Measurements from ENCODE around the gene MAP3K14. TPM values are rescaled to one million over a fixed set of nuclear protein-coding genes. Genes with fewer than 3 reads are reported as not detected.

Gene MAP3K14
- total RNA-seq, 1 experiment from 2014 or later: 3.0 TPM

DNA sequence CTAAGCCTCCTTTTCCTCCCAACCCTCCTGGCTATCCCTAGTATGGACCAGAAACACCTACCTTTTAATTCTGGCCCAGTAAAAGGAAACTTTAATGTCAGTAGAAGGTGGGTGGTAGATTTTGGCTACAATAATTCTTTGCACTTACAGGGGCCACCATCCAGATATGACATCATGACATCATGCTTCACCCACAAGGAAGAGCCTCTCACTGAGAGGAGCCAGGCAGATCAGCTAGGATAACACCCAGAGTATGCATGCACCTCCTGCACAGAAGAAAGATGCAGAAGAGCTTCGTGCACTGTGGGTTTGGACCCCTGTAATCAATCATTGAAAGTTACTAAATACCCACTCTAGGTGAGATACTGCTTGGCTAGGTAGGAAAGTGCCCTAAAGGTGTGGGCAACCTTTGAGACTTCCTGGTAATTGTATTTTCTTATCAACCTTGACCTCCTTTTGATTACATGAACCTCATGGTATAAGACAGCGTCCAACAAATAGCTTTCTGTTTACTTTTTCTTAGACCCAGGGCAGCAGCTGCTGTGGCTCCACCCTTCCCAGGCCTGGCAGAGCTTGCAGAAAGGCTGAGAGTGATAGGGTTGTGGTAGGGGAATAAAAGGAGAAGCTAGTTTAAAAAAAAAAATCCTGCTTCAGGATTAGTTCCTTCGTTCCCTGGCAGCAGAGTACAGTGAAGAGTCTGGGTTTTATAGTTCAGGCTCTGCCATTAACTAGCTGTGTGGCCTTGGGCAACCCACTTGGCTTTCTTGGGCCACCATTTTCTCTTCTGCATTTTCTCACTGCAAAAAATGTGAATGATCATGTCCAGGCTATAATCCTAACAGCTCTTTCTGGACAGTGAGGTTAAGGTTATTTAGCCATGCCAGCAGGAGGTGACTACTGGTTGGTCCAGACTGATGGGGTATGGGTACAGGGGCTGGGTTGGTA, 6.2 kb downstream of the MAP3K14 start:
- Histone ChIP-seq H3K36me3 (ENCODE audit: insufficient read depth, low read length, poor library complexity, severe bottlenecking) (no peaks in the 10 kb centered on the region), H3K9me3 (ENCODE audit: low read depth, low read length, poor library complexity, severe bottlenecking) (no peaks in the 10 kb centered on the region), H3K4me3 (ENCODE audit: low read depth, low read length, poor library complexity, severe bottlenecking) (no peak overlapping the region), H3K27me3 (replicated peaks; ENCODE audit: insufficient read depth, low read depth, low read length, poor library complexity) (no peaks in the 10 kb centered on the region), H3K4me1 (ENCODE audit: insufficient read depth, low read length, poor library complexity, severe bottlenecking) (peaks cover 5% of the 10 kb centered on the region), H3K27ac (ENCODE audit: low read depth, low read length, poor library complexity, severe bottlenecking) (no peak overlapping the region)
- TF ChIP-seq, protein P1, sequence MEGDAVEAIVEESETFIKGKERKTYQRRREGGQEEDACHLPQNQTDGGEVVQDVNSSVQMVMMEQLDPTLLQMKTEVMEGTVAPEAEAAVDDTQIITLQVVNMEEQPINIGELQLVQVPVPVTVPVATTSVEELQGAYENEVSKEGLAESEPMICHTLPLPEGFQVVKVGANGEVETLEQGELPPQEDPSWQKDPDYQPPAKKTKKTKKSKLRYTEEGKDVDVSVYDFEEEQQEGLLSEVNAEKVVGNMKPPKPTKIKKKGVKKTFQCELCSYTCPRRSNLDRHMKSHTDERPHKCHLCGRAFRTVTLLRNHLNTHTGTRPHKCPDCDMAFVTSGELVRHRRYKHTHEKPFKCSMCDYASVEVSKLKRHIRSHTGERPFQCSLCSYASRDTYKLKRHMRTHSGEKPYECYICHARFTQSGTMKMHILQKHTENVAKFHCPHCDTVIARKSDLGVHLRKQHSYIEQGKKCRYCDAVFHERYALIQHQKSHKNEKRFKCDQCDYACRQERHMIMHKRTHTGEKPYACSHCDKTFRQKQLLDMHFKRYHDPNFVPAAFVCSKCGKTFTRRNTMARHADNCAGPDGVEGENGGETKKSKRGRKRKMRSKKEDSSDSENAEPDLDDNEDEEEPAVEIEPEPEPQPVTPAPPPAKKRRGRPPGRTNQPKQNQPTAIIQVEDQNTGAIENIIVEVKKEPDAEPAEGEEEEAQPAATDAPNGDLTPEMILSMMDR (conservative IDR thresholded peaks at IDR 0.05; ENCODE audit: low read depth, low read length): no peak
- no peak for TF ChIP-seq EZH2 (IDR thresholded peaks at IDR 0.05; ENCODE audit: borderline replicate concordance, low read depth, low read length, poor library complexity, severe bottlenecking)
- BruUV-seq (replicated peaks): no TSS peak
- CTCF ChIA-PET: no interaction called here
- POLR2A ChIA-PET (ENCODE audit: low non-redundant PET): no interaction called here
- intact Hi-C loops (cut with micrococcal nuclease; ENCODE audit: unreplicated experiment): loop anchor here (10.0 kb wide), 1 partner anchor 64 kb away; no protein-coding TSS in a partner anchor
- DNase-seq (ENCODE audit: low spot score): no peak

GRCh38 chr17:45309400-45309799, 7.4 kb downstream of the MAP3K14 start:
- no peak for DNase-seq (ENCODE audit: low spot score)
- no peaks in the 10 kb centered on the region for H3K4me1 ChIP-seq (ENCODE audit: insufficient read depth, low read length, poor library complexity, severe bottlenecking)
- ChIA-PET CTCF (no interaction called here), POLR2A (ENCODE audit: low non-redundant PET) (no interaction called here)
- intact Hi-C loops (cut with micrococcal nuclease; ENCODE audit: unreplicated experiment): no loop called here
- H3K36me3 ChIP-seq (ENCODE audit: insufficient read depth, low read length, poor library complexity, severe bottlenecking): no peaks in the 10 kb centered on the region
- no peaks in the 10 kb centered on the region for H3K27me3 ChIP-seq (replicated peaks; ENCODE audit: insufficient read depth, low read depth, low read length, poor library complexity)
- no peaks in the 10 kb centered on the region for H3K9me3 ChIP-seq (ENCODE audit: low read depth, low read length, poor library complexity, severe bottlenecking)
- TF ChIP-seq EZH2 (IDR thresholded peaks at IDR 0.05; ENCODE audit: borderline replicate concordance, low read depth, low read length, poor library complexity, severe bottlenecking): no peak
- TF ChIP-seq, protein P1 (conservative IDR thresholded peaks at IDR 0.05; ENCODE audit: low read depth, low read length): no peak
- no TSS peak for BruUV-seq (replicated peaks)
- H3K4me3 ChIP-seq (ENCODE audit: low read depth, low read length, poor library complexity, severe bottlenecking): no peak overlapping the region
- H3K27ac ChIP-seq (ENCODE audit: low read depth, low read length, poor library complexity, severe bottlenecking): no peak overlapping the region

DNA sequence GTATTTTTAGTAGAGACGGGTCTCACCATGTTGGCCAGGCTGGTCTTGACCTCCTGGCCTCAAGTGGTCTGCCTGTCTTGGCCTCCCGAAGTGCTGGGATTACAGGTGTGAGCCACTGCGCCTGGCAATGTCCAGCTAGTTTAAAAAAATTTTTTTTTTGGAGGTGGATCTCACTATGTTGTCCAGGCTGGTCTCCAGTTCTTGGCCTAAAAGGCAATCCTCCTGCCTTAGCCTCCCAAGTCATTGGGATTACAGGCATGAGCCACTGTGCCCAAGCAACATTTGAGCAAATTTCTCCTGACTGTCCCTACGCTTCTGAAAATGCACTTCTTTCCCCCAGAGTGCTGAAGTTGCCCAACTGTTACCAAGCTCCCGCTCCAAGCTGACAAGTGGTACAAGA, 8.0 kb downstream of the MAP3K14 start:
- Histone ChIP-seq H3K36me3 (ENCODE audit: insufficient read depth, low read length, poor library complexity, severe bottlenecking) (no peaks in the 10 kb centered on the region), H3K4me1 (ENCODE audit: insufficient read depth, low read length, poor library complexity, severe bottlenecking) (no peaks in the 10 kb centered on the region), H3K9me3 (ENCODE audit: low read depth, low read length, poor library complexity, severe bottlenecking) (no peaks in the 10 kb centered on the region), H3K27me3 (replicated peaks; ENCODE audit: insufficient read depth, low read depth, low read length, poor library complexity) (no peaks in the 10 kb centered on the region), H3K27ac (ENCODE audit: low read depth, low read length, poor library complexity, severe bottlenecking) (no peak overlapping the region), H3K4me3 (ENCODE audit: low read depth, low read length, poor library complexity, severe bottlenecking) (no peak overlapping the region)
- ChIA-PET CTCF (no interaction called here), POLR2A (ENCODE audit: low non-redundant PET) (no interaction called here)
- intact Hi-C loops (cut with micrococcal nuclease; ENCODE audit: unreplicated experiment): no loop called here
- TF ChIP-seq, protein P1 (conservative IDR thresholded peaks at IDR 0.05; ENCODE audit: low read depth, low read length): no peak
- TF ChIP-seq EZH2 (IDR thresholded peaks at IDR 0.05; ENCODE audit: borderline replicate concordance, low read depth, low read length, poor library complexity, severe bottlenecking): no peak
- DNase-seq (ENCODE audit: low spot score): no peak
- no TSS peak for BruUV-seq (replicated peaks)

Data from A673 (cell line).